ENCODE data around the gene PHTF1. TPM values are rescaled to one million over a fixed set of nuclear protein-coding genes. Genes with fewer than 3 reads are reported as not detected.

PHTF1 gene
- total RNA-seq, 3 donors from 2014 or later = 13.8 to 18.4 (median 16.4) TPM

GRCh38 chr1:113793878-113794834 lies 34.9 kb upstream of the PHTF1 start:
- no peak overlapping the region for H3K4me3 ChIP-seq
- no peak for DNase-seq (ENCODE audit: low spot score in 2 of 2)
- H3K9me3 ChIP-seq = no peaks in the 10 kb centered on the region
- TF ChIP-seq POLR2AphosphoS5 (IDR thresholded peaks at IDR 0.05) (no peak), POLR2A (IDR thresholded peaks at IDR 0.05) (no peak)
- TF ChIP-seq, protein P1, sequence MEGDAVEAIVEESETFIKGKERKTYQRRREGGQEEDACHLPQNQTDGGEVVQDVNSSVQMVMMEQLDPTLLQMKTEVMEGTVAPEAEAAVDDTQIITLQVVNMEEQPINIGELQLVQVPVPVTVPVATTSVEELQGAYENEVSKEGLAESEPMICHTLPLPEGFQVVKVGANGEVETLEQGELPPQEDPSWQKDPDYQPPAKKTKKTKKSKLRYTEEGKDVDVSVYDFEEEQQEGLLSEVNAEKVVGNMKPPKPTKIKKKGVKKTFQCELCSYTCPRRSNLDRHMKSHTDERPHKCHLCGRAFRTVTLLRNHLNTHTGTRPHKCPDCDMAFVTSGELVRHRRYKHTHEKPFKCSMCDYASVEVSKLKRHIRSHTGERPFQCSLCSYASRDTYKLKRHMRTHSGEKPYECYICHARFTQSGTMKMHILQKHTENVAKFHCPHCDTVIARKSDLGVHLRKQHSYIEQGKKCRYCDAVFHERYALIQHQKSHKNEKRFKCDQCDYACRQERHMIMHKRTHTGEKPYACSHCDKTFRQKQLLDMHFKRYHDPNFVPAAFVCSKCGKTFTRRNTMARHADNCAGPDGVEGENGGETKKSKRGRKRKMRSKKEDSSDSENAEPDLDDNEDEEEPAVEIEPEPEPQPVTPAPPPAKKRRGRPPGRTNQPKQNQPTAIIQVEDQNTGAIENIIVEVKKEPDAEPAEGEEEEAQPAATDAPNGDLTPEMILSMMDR (IDR thresholded peaks at IDR 0.05) = no peak
- H3K27me3 ChIP-seq = no peaks in the 10 kb centered on the region
- no peak overlapping the region for H3K27ac ChIP-seq
- no peaks in the 10 kb centered on the region for H3K36me3 ChIP-seq
- intact Hi-C loops (cut with DNase I; ENCODE audit: low total_unique reads) = no loop called here
- H3K4me1 ChIP-seq = no peaks in the 10 kb centered on the region

- intact Hi-C loops (cut with DNase I; ENCODE audit: low total_unique reads) = no loop called here
- H3K27me3 ChIP-seq = no peaks in the 10 kb centered on the region
- no peak for DNase-seq (ENCODE audit: low spot score in 2 of 2)
Observed at GRCh38 chr1:113792986-113793385, 33.7 kb upstream of the PHTF1 start.

DNA sequence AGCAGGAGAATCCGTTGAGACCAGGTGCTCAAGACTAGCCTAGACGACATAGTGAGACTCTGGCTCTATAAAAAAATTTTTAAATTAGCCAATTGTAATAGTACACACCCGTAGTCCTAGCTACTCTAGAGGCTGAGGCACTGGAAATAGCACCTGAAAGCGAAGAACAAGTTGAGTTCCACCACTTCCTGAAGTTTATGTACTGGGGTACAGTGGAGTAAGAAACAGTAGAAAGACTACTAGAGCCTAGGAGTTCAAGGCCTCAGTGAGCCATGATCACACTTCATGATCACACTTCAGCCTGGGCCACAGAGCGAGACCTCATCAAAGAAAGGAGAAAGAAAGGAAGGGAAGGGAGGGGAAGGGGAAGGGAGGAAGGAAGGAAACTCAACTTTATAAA lies 33.2 kb upstream of the PHTF1 start:
- no peak overlapping the region for H3K4me3 ChIP-seq
- no peak overlapping the region for H3K27ac ChIP-seq
- no peaks in the 10 kb centered on the region for H3K9me3 ChIP-seq
- no peaks in the 10 kb centered on the region for H3K27me3 ChIP-seq
- no peak for TF ChIP-seq POLR2AphosphoS5 (IDR thresholded peaks at IDR 0.05)
- TF ChIP-seq, protein P1 (IDR thresholded peaks at IDR 0.05) = no peak
- DNase-seq (ENCODE audit: low spot score in 2 of 2) = no peak
- no peaks in the 10 kb centered on the region for H3K36me3 ChIP-seq
- intact Hi-C loops (cut with DNase I; ENCODE audit: low total_unique reads) = no loop called here
- no peaks in the 10 kb centered on the region for H3K4me1 ChIP-seq

More at GRCh38 chr1:113792986-113793385, 33.7 kb upstream of the PHTF1 start:
- H3K9me3 ChIP-seq = no peaks in the 10 kb centered on the region
- no peak overlapping the region for H3K27ac ChIP-seq
- no peak overlapping the region for H3K4me3 ChIP-seq
- H3K4me1 ChIP-seq = no peaks in the 10 kb centered on the region
- H3K36me3 ChIP-seq = no peaks in the 10 kb centered on the region
- TF ChIP-seq, protein P1 (IDR thresholded peaks at IDR 0.05) = no peak
- TF ChIP-seq POLR2AphosphoS5 (IDR thresholded peaks at IDR 0.05) (no peak), POLR2A (IDR thresholded peaks at IDR 0.05) (no peak)

GRCh38 chr1:113788802-113789201 lies 29.5 kb upstream of the PHTF1 start:
- Histone ChIP-seq H3K4me1 (no peaks in the 10 kb centered on the region), H3K36me3 (no peaks in the 10 kb centered on the region), H3K4me3 (no peak overlapping the region), H3K9me3 (no peaks in the 10 kb centered on the region), H3K27me3 (no peaks in the 10 kb centered on the region), H3K27ac (no peak overlapping the region)
- TF ChIP-seq POLR2AphosphoS5 (IDR thresholded peaks at IDR 0.05) (no peak), POLR2A (IDR thresholded peaks at IDR 0.05) (no peak)
- TF ChIP-seq, protein P1 (IDR thresholded peaks at IDR 0.05) = no peak
- intact Hi-C loops (cut with DNase I; ENCODE audit: low total_unique reads) = no loop called here
- DNase-seq (ENCODE audit: low spot score in 2 of 2) = no peak

DNA sequence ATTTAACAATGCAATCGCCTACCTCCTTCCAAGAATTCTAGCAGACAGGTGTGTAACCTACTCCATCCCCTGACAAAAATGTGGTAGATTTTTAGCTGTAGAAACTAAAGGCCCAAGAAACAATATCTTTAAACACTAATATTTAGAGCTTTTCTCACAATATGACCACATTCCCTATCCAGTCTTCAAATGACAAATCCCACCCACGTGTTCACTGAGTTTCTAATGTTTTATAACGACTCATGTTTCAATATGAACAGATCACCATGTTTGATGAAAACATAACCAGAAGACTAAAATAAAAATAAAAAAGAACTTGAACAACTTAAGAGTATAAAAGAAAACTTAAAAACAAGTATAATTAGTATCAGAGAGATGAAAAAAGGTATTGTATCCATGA lies 28.4 kb upstream of the PHTF1 start:
- TF ChIP-seq POLR2A (IDR thresholded peaks at IDR 0.05) (no peak), POLR2AphosphoS5 (IDR thresholded peaks at IDR 0.05) (no peak)
- TF ChIP-seq, protein P1 (IDR thresholded peaks at IDR 0.05) = no peak
- no peak overlapping the region for H3K4me3 ChIP-seq
- no peak overlapping the region for H3K27ac ChIP-seq
- H3K27me3 ChIP-seq = no peaks in the 10 kb centered on the region
- DNase-seq (ENCODE audit: low spot score in 2 of 2) = no peak
- no peaks in the 10 kb centered on the region for H3K9me3 ChIP-seq
- intact Hi-C loops (cut with DNase I; ENCODE audit: low total_unique reads) = no loop called here
- H3K4me1 ChIP-seq = peaks cover 0 to 5% of the 10 kb centered on the region in 2 donors
- H3K36me3 ChIP-seq = no peaks in the 10 kb centered on the region
